Kidney (tissue), 14 donors: ENCODE measurements around the gene SEMA5A. TPM values are rescaled to one million over a fixed set of nuclear protein-coding genes. Genes with fewer than 3 reads are reported as not detected.

Experiments
- DNase-seq, 5 donors: peaks; one replicate each; pipeline ENCODE4 v3.0.0-alpha.2; 2013 to 2020
- FAIRE-seq: peaks from 2 replicates; lab custom pipeline; 2012; peaks lifted over from hg19 to GRCh38; lab: Jason Lieb, UNC
- H3K27ac ChIP-seq, 2 donors: one replicate each; pipeline ENCODE4 v1.7.0; 2013; ENCODE audit warnings: low read depth in 2 of 2, low read length in 2 of 2, inconsistent platforms in 1 of 2
- H3K27me3 ChIP-seq: one replicate; pipeline ENCODE4 v1.7.1; 2013; ENCODE audit warnings: low read length, inconsistent platforms; ENCODE audit not compliant: control insufficient read depth, insufficient read depth
- H3K36me3 ChIP-seq, 3 donors: one replicate each; pipeline versions ENCODE4 v1.7.0 to v1.7.1; 2013; ENCODE audit warnings: low read length in 3 of 3, control low read depth in 1 of 3, inconsistent platforms in 1 of 3; ENCODE audit not compliant: insufficient read depth in 3 of 3, control insufficient read depth in 2 of 3
- H3K4me1 ChIP-seq, 3 donors: one replicate each; pipeline versions ENCODE4 v1.7.0 to v1.7.1; 2013; ENCODE audit warnings: low read length in 3 of 3, inconsistent platforms in 1 of 3, low read depth in 1 of 3; ENCODE audit not compliant: control insufficient read depth in 2 of 3, insufficient read depth in 2 of 3
- H3K4me3 ChIP-seq, 3 donors: one replicate each; pipeline versions ENCODE4 v1.7.0 to v1.8.1; 2013; ENCODE audit warnings: low read length in 3 of 3, control low read depth in 1 of 3, inconsistent platforms in 1 of 3
- H3K9ac ChIP-seq, 3 donors: one replicate each; pipeline versions ENCODE4 v1.7.0 to v1.7.1; 2013; ENCODE audit warnings: low read length in 3 of 3, control low read depth in 1 of 3, inconsistent platforms in 1 of 3
- H3K9me3 ChIP-seq, 3 donors: one replicate each; pipeline versions ENCODE4 v1.7.0 to v1.7.1; 2013; ENCODE audit warnings: low read length in 3 of 3, control low read depth in 1 of 3, inconsistent platforms in 1 of 3; ENCODE audit not compliant: control insufficient read depth in 2 of 3, insufficient read depth in 1 of 3
- intact Hi-C: fragments of 100-400 bp; cut with DNase I; formaldehyde crosslinking; loops from one replicate; pipeline ENCODE4 v1.11.1; 2022
- polyA plus RNA-seq: library from polyadenylated mRNA; stranded (reverse); fragments of 350-450 nt; fragmentation: Illumina TruSeq; extraction: RNeasy Lipid Tissue Mini Kit (QIAGEN cat#74804); gene quantifications from one replicate; pipeline ENCODE4 v1.2.3, GENCODE V29; 2014; ENCODE audit warnings: low read depth, low replicate concordance; ENCODE audit not compliant: insufficient read depth
- total RNA-seq: library from RNA; stranded (reverse); fragmentation: NEBNext Ultra II Directional; extraction: Animal tissue kit (Norgen Biotek cat#: 25700); gene quantifications from one replicate; pipeline ENCODE4 v1.2.1, GENCODE V29; 2021
- TF ChIP-seq, protein P1 (sequence below): IDR thresholded peaks from 3 replicates; pipeline ENCODE4 v1.5.1; 2012; ENCODE audit warnings: mild to moderate bottlenecking, moderate library complexity, borderline replicate concordance; ENCODE audit not compliant: insufficient read depth; ENCODE audit errors: extremely low read depth
- donor health status: control.
- donor health status: control.
- donor health status: control.
- donor health status: control.
- donor health status: control.
- donor health status: DM: yes; HTN: yes; CAD: no.
- donor health status: Normal renal cell carcinoma (clear cell type).

Gene SEMA5A
- total and polyA plus RNA-seq, 2 donors from 2014 or later = 7.9 to 23.3 TPM

DNA sequence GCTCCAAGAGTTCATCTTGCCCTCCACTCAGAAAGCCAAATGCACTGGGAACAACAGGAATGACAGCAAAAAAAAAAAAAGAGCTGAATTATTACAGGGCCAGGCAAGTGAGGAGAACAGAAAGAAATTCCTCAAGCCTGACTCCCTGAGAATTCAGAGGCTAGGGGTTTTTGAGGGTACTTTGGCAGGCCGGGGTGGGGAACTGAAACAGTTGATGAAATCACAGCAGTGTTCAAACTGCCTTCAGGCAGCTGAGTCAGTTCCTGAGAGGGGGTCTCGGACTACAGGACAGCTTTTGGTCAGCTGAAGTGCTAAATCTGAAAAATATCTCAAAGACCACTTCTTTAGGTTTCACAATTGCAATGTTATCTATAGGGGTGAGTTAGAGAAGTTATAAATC is 419.4 kb downstream of the SEMA5A start:
- intact Hi-C loops = no loop called here
- TF ChIP-seq, protein P1, sequence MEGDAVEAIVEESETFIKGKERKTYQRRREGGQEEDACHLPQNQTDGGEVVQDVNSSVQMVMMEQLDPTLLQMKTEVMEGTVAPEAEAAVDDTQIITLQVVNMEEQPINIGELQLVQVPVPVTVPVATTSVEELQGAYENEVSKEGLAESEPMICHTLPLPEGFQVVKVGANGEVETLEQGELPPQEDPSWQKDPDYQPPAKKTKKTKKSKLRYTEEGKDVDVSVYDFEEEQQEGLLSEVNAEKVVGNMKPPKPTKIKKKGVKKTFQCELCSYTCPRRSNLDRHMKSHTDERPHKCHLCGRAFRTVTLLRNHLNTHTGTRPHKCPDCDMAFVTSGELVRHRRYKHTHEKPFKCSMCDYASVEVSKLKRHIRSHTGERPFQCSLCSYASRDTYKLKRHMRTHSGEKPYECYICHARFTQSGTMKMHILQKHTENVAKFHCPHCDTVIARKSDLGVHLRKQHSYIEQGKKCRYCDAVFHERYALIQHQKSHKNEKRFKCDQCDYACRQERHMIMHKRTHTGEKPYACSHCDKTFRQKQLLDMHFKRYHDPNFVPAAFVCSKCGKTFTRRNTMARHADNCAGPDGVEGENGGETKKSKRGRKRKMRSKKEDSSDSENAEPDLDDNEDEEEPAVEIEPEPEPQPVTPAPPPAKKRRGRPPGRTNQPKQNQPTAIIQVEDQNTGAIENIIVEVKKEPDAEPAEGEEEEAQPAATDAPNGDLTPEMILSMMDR = no peak
- H3K4me3 ChIP-seq = no peak overlapping the region
- DNase-seq = no peak
- no peaks in the 10 kb centered on the region for H3K4me1 ChIP-seq
- no peak overlapping the region for H3K27ac ChIP-seq
- no peak overlapping the region for H3K9ac ChIP-seq
- H3K9me3 ChIP-seq = no peaks in the 10 kb centered on the region
- no peak for FAIRE-seq
- H3K27me3 ChIP-seq = no peaks in the 10 kb centered on the region
- H3K36me3 ChIP-seq = no peaks in the 10 kb centered on the region

DNA sequence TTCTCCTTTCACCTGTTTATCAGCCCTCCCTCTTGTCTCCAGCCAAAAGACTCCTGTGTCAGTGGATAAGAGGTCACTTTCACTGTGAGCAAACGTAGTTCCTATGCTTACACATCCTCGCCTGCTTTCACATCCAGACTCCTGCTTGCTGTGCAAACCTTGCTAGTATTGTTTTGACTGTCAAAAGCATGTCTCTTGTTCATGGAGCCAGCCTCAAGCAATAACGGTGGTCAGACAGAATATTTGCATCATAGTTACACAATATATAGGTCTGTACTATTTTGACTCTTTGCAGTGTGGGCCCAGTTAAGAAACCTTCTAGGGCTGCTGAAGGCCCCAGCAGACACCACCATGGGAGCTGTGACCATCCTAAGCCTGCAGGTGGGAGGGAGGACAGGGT is 420.0 kb downstream of the SEMA5A start:
- Histone ChIP-seq H3K27ac (no peak overlapping the region), H3K36me3 (no peaks in the 10 kb centered on the region), H3K9me3 (no peaks in the 10 kb centered on the region), H3K4me3 (no peak overlapping the region), H3K27me3 (no peaks in the 10 kb centered on the region), H3K4me1 (no peaks in the 10 kb centered on the region), H3K9ac (no peak overlapping the region)
- FAIRE-seq = no peak
- DNase-seq = no peak
- intact Hi-C loops = no loop called here
- TF ChIP-seq, protein P1 = no peak

DNA sequence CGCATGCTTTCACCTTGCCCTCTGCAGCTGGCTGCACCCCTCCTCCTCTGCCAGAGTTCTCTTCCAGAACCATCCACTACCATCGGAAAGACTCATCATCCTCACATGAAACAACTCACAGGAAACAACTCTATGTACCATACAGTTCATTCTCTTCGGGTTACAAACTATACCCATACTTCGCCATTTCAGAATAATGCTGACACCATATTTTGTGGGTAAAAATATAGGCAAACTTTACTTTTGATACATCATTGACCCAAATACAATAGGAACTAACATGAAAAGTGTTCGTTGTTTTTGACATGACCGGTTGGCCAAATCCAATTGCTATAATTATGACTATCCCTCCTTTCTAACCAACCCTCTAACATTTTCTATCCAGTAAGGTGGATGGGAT is 421.0 kb downstream of the SEMA5A start:
- no peaks in the 10 kb centered on the region for H3K36me3 ChIP-seq
- TF ChIP-seq, protein P1 = no peak
- no peak for FAIRE-seq
- H3K4me3 ChIP-seq = no peak overlapping the region
- H3K4me1 ChIP-seq = no peaks in the 10 kb centered on the region
- H3K9me3 ChIP-seq = no peaks in the 10 kb centered on the region
- H3K27me3 ChIP-seq = no peaks in the 10 kb centered on the region
- no peak overlapping the region for H3K27ac ChIP-seq
- no peak overlapping the region for H3K9ac ChIP-seq
- intact Hi-C loops = no loop called here
- no peak for DNase-seq

DNA sequence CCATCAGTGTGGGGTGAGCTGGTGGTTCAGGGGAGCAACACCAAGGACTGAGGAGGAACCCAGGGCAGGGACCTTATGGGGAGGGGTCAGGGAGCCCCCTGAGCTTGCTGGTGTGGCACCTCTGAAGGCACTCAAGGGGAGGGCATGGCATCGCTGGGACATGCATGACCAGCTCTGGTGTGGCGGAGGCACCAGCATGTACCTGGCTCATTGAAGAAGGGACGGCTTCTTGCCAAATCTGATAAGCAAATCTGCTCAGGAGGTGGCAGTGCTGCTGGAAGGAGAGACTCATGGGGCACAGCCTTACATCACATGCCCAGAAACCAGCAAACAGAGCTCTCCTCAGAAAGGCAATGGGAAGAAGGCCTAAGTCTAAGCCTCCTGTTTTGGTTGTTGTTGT is 421.8 kb downstream of the SEMA5A start:
- H3K4me1 ChIP-seq = no peaks in the 10 kb centered on the region
- no peaks in the 10 kb centered on the region for H3K27me3 ChIP-seq
- no peak overlapping the region for H3K4me3 ChIP-seq
- no peak overlapping the region for H3K27ac ChIP-seq
- TF ChIP-seq, protein P1 = no peak
- intact Hi-C loops = no loop called here
- DNase-seq (no peak), FAIRE-seq (no peak)
- no peaks in the 10 kb centered on the region for H3K36me3 ChIP-seq
- no peaks in the 10 kb centered on the region for H3K9me3 ChIP-seq
- H3K9ac ChIP-seq = no peak overlapping the region
